ENCODE data around the gene SMIM11. TPM values are rescaled to one million over a fixed set of nuclear protein-coding genes. Genes with fewer than 3 reads are reported as not detected.
"Not testable (repeated sequence)": the region's sequence is repeated elsewhere in the genome, so short reads cannot be mapped to it uniquely, and the experiment has no call there.

SMIM11 gene, protein sequence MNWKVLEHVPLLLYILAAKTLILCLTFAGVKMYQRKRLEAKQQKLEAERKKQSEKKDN
- 21.3 and 37.1 TPM in 2 replicates for total RNA-seq (2014; rRNA removed; shearing (Covaris generic))
- 17.6 and 23.0 TPM in 2 replicates for polyA plus RNA-seq (2014; cell fraction: nucleus; rRNA removed)

DNA sequence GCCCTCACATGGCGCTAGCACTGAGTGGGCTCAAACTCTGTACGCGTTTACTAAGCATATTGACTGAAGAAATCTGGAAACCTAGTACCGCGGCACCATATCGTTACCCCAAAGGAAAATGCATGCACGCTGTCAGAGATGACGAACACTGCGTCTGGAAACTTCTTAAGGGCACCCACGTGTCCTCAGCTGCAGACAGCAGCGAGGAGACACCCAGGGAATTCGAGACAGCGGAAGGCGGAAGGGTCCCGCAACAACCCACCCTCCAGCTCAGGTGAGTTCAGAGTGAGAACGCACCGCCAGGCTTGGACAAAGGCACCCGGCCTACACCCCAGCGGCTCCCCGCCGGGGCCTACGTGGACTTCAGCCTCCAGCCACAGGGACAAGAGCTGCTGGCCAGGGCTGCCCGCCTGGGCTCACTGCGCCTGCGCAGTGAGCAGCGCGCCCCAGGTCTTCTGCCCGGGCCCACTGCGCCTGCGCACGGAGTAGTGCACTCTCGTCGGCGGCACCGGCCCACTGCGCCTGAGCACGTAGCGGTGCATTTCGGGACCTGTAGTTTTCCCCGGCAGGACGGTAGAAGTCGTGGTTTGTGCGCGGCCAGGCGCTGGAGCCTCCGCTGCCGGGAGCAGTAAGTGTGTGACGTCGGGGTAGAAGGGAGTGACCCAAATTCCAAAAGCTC lies at the start of gene SMIM11:
Gene SMIM11, plus strand, starts transcription at position 568 of the 679 bp plus-strand sequence. CDS start 3,998 bp downstream, outside the sequence.
- DNase-seq (ENCODE audit: extremely low read depth, low read depth): not testable (repeated sequence)

DNA sequence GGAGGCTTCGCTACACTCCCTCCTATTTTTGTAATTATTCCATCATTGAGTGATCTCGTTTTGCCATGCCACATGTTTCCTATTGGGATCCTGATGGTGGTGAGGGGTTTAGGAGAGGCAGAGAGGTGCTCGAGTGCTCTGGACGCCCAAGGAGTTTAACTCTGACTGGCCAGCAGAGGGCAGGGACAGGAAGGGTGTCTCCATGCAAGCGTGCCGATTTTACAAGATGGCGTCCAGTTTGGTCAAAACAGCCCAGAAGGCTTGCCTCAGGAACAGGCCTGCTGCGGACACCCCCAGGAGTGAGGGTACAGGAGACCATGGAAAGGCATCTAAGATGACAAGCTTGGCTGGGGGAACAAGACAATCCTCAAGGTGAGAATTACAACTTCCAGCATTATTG lies 45.3 kb upstream of the SMIM11 start:
- no peak for DNase-seq (ENCODE audit: extremely low read depth, low read depth)

DNA sequence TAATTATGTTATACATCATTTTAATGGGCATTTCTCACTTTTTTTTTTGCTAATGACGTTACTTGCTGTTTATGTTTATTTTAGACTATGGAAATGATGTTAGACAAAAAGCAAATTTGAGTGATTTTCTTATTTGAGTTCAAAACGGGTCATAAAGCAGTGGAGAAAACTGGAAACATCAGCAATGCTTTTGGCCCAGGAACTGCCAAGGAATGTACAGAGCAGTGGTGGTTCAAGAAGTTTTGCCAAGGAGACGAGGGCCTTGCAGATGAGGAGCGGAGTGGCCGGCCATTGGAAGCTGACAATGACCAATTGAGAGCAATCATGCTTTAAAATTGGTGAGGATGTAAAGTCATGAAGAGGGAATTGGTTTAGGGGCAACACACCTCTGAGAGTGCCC lies 43.6 kb upstream of the SMIM11 start:
- DNase-seq (ENCODE audit: extremely low read depth, low read depth): no peak

DNA sequence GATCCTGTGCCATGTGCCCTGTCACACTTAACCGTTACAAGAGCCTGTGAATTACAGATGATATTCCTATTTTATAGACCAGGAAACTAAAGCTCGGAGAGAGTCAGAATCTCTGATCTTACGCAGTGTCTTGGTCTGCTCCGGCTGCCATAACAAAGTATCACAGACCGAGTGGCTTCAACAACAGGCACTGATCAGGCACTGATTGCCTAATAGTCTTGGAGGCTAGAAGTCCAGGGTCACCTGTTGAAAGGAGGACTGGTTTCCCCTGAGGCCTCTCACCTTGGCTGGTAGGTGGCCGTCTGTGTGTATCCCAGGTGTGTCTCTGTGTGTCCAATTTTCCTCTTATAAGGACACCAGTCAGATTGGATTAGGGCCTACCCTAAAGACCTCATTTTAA lies 43.0 kb upstream of the SMIM11 start:
- DNase-seq (ENCODE audit: extremely low read depth, low read depth): no peak

DNA sequence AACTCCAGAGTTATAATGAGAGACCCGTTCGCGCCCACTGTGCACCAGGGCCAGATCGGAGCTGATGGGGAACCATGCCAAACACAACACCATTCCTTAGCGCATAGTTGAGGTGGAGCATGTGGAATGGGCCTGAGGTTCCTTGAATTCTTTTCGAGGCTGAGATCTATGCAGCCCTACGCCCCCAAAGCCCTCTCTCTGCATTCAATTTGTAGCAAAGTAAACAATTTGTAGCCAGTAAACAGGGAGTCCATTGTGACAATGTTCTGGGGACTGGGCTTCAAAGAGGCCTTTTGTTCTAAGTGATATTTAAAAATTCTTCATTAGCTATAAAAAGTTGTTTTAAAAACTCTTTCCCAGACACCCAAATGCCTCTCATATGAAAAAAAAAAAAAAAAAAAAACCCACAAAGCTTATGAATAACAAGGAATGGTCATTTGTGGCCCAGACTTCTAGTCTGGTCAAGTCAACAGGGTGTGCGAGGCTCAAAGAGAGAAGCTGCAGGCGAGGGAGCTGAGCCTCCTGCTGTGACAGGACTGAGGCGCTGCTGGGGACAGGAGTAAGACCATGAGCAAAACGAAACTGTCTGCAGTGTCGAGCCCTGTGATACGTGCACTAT lies 42.1 kb upstream of the SMIM11 start:
- no peak for DNase-seq (ENCODE audit: extremely low read depth, low read depth)

DNA sequence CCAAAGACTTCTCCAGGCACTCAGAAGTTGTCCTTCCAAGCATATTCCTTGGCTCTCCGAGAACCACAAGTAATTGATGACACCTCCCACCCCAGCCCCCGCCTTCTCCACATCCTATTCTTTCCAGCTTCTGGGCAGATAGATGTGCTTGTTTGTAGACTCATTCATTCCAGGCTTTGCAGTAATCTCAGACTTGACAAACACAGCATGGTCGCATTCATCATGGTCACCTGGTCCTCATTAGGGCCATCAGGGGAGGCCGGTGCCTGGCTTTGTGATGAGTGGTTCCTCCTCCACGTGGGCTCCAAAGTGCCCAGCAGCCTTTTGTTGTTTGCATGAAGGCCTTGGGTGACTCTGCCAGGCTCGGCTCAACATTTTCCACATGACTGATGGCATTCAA lies 40.0 kb upstream of the SMIM11 start:
- DNase-seq (ENCODE audit: extremely low read depth, low read depth): no peak

DNA sequence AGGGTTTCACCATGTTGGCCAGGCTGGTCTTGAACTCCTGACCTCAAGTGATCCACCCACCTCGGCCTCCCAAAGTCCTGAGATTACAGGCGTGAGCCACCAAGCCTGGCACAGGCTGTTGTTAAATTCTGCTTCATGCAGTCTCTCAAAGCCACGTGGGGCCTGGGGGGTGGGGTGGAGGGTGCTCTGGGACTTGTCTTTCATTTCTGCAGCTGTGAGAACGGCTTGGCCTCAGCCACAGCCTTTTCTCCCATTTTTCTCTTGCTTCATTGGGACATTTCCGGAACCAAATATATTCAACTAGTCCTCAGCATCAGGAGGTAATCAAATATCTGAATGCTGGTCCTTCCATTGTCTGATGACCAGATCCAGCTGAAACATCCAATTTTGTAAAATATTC lies 39.1 kb upstream of the SMIM11 start:
- DNase-seq (ENCODE audit: extremely low read depth, low read depth): no peak

DNA sequence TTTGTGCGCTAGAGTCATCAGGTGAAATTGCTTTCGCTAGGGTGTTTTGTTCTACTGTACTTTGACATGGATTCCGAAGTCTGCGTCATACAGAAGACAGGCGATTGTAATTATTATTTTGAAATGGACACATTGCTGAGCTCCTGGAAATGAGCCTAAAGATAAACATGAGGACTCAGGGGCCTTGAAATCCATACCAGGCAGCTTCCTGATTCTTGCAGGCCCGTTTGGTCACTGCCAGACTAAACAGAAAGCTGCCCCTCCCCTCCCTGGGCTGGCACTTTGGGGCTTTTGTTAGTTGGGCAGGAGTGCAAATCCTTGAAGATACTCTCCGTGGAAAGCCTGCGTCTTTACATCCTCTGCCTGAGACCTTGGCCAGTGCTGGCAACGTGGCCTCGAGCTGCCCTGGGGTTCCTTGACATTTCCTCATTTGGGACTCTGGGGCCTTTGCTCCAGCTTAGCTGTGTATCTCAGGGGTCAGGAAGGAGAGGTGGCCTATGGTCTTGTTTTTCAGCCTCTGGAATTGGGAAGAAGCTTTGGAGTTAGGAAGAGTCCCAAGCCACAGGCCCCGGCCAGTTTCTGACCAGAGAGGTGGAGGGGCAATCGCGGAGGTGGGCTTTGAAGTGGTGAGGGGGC lies 38.4 kb upstream of the SMIM11 start:
- DNase-seq (ENCODE audit: extremely low read depth, low read depth): no peak

DNA sequence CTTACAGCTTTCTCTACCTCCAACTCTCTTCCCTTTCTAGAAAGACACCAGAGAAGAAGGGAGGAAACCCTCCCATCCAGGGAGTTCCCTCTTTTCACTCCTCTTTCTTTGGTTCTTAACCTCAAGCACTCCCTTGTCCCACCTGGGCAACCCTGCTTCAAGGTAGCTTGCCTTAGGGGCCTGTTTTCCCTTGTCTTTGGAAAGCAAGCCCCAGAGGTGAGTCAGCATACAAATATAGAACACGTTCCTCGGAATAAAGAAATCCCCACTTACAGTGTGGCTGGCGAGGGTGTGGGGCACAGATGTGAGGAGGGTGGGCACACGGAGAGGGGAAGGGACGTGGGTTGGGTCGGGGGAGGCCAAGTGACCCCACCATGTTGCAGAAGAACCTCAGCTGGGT lies 37.6 kb upstream of the SMIM11 start:
- no peak for DNase-seq (ENCODE audit: extremely low read depth, low read depth)

DNA sequence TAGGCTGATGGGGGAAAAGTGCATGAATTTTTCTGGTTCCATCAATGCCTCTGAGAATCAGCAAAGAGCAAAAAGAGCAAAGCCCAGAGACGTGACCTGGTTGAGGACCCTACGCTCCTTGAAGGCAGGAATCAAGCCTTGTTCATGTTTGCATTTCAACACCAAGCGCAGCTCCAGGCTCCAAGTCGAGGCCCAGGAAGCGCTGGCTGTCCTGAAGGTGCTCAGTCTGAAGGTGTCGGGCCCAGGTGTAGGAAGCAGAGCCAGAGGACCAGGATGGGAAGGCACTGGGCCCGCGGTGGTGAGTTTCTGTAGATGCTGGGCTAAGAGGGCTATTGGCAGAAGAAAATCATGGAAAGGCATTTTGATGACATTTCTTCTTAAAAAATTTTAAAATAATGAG lies 37.1 kb upstream of the SMIM11 start:
- DNase-seq (ENCODE audit: extremely low read depth, low read depth): no peak

DNA sequence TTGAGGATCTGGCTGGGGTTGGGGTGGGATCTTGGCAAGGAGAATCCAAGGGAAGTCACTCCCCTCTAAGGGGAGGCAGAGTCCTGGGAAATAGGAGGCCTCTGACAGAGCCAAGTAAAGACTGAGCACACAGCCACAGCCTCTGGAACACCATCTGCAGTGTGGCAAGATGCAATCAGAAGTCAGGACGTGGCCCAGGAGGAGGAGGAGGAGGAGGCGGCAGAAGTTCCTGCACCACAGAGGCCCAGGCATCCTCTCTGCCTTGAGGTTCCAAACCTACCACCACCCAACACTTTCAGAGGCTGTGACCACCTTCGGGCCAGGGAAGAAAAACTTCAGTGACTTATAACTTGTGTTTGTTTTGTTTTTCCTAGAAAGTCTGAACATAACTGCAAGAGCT lies 35.2 kb upstream of the SMIM11 start:
- no peak for DNase-seq (ENCODE audit: extremely low read depth, low read depth)

DNA sequence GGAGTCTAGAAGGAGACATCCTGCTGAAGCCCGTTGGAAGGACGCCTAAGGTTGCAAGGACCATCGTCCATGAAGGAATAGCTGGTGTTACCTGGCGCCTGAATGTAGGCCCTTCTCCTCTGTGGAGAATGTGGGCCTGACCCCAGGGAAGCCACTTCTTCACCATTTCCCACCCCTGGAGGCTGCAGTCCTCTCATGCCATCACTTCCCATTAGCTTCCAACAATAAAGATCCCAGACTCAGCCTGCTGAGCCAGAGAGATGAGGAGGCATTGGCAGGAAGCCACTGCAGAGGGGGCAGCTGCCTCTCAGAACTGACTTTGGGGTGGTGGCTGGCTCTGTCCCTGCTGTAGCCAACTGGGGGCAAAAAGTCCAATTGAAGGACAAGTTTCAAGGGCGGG lies 32.8 kb upstream of the SMIM11 start:
- no peak for DNase-seq (ENCODE audit: extremely low read depth, low read depth)

DNA sequence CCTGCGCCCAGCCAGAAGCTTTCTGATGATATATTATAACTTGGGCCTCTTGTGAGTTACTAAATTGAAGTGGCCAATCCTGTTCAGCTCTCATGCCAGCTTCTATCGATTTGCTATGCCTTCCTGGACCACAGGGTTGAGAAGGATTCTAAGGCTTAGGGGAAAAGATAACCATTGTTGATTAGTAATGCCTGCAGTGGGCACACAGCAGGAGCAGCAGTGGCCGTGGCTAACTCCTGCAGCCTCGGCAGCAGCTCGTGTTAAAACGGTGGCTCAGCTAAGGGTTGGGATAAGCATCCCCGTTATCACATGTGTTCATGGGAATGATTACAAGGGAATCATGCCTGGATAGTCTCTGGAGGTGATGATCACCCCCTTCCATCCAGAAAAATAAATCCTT lies 32.0 kb upstream of the SMIM11 start:
- DNase-seq (ENCODE audit: extremely low read depth, low read depth): no peak

DNA sequence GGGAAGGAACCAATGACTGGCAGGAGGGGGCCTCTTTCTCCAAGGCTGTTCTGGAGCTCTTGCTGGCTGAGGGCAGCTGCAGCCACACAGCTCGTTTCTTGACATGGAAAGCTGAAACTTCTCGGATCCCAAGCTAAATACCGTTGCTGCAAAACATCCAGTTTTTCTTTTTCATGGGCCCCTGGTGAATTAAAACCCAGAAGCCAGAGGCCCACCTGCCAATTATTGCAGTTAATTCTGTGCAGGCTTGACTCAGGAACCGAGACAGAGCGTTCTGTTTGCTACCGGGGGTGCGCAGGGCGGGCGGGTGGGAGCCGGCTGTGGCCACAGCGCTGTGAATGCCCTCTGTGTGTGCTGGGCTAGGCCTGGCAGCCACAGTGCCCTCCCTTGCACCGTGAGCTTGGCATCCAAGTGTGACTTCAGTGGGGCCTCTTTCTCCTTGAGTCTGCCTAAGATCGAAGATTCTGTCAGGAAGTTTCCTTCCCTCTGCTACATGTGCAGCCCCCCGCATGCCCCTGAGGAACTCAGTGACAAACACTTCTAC lies 31.4 kb upstream of the SMIM11 start:
- no peak for DNase-seq (ENCODE audit: extremely low read depth, low read depth)

DNA sequence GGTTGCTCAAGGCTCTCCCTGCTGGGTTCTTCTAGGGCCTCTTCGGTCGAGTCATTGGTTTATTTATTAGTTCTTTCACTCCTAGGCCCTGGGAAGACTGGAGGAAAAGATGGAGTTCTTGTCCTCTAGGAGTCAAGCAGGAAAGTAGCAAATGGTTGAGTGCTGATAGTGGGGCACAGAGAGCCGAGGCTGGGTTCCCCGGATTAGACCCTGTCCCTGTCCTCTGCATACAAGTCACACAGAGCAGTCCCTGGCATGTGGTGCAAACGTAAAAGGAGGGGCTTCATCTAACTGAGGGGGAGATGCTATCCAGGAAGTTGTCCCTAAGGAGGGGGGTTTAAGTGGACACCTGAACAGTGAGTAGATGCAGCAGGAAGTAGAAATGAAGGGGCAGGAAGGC lies 30.7 kb upstream of the SMIM11 start:
- DNase-seq (ENCODE audit: extremely low read depth, low read depth): no peak

DNA sequence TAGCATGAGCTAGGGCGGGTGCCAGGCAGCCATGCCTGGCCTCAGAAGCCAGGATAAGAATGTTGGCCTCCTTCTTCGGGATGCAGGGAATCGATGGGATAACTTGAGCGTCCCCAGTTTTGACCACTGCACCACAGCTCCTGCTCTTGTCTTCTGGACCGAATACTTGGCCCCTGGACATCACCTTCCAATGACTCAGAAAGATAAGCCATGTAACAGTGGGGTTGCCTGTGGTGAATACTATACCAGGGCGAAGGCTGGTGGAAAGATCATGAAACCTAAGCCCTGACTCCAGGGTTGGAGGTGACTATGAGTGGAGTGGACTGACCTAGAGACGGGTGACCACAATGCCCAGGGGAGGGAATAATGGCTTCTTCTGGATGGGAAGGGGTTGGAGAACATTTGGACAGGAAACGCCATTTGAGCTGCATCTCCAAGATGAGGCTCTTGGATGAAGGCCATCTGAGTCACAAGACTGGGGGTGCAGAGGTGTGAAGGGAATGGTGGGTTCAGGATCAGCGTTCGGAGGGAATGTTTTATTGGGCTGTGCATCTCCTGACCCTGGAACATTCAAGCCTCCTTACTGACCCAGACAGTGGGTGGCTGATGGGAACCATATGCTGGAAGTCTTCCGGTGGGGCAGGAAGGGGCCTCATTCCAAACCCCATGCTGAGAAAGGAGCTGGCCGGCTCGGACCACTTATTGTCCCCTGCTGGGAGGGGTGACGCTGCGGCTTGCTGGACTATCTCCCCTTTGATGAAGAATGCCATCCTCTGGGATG lies 30.0 kb upstream of the SMIM11 start:
- DNase-seq (ENCODE audit: extremely low read depth, low read depth): no peak

DNA sequence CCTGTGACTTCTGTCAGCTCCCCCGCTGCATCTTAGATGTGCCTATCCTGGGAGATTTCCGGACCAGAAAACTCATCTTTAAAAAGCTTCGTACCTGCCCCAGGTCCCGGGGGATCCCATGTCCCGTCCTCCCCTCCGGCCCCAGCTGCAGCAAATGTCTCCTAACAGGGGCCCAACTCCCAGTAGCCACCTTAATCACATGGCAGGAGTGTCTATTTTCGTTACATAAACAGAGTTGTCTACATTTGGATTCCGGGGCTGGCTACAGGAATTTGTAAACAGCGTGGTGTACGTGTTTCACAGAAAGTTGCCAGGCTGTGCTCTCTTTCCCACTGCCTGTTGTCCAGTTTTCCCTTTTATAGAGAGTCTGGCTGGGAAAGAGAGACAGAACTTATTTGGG lies 29.4 kb upstream of the SMIM11 start:
- DNase-seq (ENCODE audit: extremely low read depth, low read depth): no peak

DNA sequence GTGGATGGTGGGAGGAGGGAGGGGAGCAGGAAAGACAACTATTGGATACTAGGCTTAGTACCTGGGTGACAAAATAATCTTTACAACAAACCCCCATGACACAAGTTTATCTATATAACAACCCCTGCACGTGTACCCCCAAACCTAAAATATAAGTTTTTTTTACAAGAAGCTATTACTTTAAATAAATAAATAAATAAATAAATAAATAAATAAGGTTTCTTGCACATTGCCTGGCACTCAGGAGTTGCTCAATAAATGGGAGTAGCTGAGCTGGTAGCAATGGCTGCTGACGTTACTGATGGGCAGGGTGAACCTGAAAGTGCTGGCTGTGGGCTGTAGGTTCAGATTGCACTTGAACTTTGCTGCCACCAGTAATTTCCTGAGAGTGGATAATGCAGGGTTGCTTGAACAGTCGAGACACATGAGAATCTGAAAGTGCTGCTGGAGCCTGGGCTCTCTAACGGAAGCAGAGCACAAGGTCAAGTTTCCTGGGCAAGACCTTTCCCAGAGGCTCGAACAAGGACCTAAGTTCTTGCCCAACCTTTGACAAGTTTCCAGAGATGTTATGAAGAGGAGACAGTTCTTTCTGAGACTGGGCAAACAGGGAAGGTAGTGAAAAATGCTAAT lies 26.3 kb upstream of the SMIM11 start:
- no peak for DNase-seq (ENCODE audit: extremely low read depth, low read depth)

DNA sequence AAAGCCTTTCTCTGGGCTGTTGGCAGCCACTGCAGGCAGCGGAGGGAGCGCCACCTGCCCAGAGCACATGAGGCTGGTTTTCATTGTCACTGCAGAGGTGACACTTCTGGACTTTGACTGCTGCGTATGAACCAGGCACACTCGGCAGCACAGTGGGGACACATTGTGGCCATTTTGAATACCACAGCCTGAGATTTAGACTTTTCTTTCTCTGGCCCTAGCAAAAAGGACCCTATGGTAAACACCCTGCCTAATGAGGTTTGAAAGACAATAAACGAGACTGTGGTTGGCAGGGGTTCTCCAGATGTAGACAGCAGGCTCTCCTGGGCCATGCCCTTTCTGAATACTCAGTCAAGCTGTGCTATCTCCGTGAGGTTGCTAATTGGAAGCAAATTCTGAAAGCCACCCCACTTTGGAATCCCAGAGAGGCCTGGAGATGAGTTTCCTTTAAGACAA lies 23.5 kb upstream of the SMIM11 start:
- peak; percentile 36 for DNase-seq (ENCODE audit: extremely low read depth, low read depth)

DNA sequence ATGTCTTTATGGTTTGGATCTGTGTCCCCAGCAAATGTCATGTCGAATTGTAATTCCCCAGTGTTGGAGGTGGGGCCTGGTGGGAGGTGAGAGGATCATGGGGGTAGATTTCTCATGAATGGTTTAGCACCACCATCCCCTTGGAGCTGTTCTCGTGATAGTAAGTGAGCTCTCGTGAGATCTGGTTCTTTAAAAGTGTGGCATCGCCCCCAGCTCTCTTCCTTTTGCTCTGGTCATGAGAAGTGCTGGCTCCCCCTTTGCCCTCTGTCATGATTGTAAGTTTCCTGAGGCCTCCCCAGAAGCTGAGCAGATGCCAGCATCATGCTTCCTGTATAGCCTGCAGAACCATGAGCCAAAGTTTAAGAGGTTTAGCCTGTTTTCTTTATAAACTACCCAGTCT lies 22.8 kb upstream of the SMIM11 start:
- no peak for DNase-seq (ENCODE audit: extremely low read depth, low read depth)
